H1 (cell line): ENCODE measurements around the gene TADA3. TPM values are rescaled to one million over a fixed set of nuclear protein-coding genes. Genes with fewer than 3 reads are reported as not detected.

Experiments
- CTCF ChIA-PET: fragments of 300-600 bp; sonication (Branson Sonifier 250); formaldehyde crosslinking; loops from one replicate; lab custom pipeline; 2021; ENCODE audit not compliant: partially characterized antibody; lab: Charles Lee
- POLR2A ChIA-PET: fragments of 300-600 bp; sonication (Branson Sonifier 250); formaldehyde crosslinking; loops from one replicate; lab custom pipeline; 2021; ENCODE audit warnings: inconsistent platforms; ENCODE audit not compliant: partially characterized antibody; lab: Charles Lee
- DNase-seq, 2 experiments: peaks; one replicate each; pipeline versions ENCODE4 v3.0.0 to v3.0.0-alpha.2; 2010 to 2022; ENCODE audit warnings: low spot score in 2 of 2, low read depth in 1 of 2, mixed read lengths in 1 of 2
- FAIRE-seq: peaks from 2 replicates; lab custom pipeline; 2011; peaks lifted over from hg19 to GRCh38; lab: Jason Lieb, UNC
- H2AFZ ChIP-seq: 2 replicates; pipeline ENCODE4 v1.8.1; 2012; ENCODE audit warnings: low read length, inconsistent platforms
- H2AK5ac ChIP-seq: 2 replicates; pipeline ENCODE4 v1.6.1; 2013; ENCODE audit warnings: low read depth, low read length
- H2BK120ac ChIP-seq: replicated peaks from 2 replicates; pipeline ENCODE3; 2013; ENCODE audit warnings: low read depth, low read length, inconsistent platforms
- H2BK12ac ChIP-seq: 2 replicates; pipeline ENCODE4 v1.6.1; 2013; ENCODE audit warnings: low read depth, low read length
- H2BK15ac ChIP-seq: 2 replicates; pipeline ENCODE4 v1.6.1; 2013; ENCODE audit warnings: low read length
- H2BK20ac ChIP-seq: 2 replicates; pipeline ENCODE4 v1.6.1; 2013; ENCODE audit warnings: low read length
- H2BK5ac ChIP-seq: 2 replicates; pipeline ENCODE4 v1.6.1; 2013; ENCODE audit warnings: low read depth, low read length
- H3K14ac ChIP-seq: 2 replicates; pipeline ENCODE4 v1.6.1; 2013; ENCODE audit warnings: inconsistent platforms; ENCODE audit not compliant: insufficient read length
- H3K18ac ChIP-seq: 2 replicates; pipeline ENCODE4 v1.6.1; 2013; ENCODE audit warnings: low read length; ENCODE audit errors: extremely low read depth
- H3K23ac ChIP-seq: 2 replicates; pipeline ENCODE4 v1.6.1; 2013; ENCODE audit warnings: inconsistent platforms; ENCODE audit not compliant: insufficient read length
- H3K23me2 ChIP-seq: 2 replicates; pipeline ENCODE4 v1.6.1; 2013; ENCODE audit warnings: low read depth, low read length
- H3K27ac ChIP-seq: 2 replicates; pipeline ENCODE4 v1.6.1; 2011; ENCODE audit warnings: low read depth, low read length, inconsistent platforms
- H3K27me3 ChIP-seq, 4 experiments: replicated peaks in 1 of 4; 1 replicate in 1 of 4; 2 replicates in 3 of 4; pipeline versions ENCODE4 v1.6.1 to v1.8.1; 2011 to 2013; ENCODE audit warnings: low read length in 3 of 4, mild to moderate bottlenecking in 3 of 4, inconsistent platforms in 2 of 4, mixed read lengths in 2 of 4, moderate library complexity in 1 of 4; ENCODE audit not compliant: control insufficient read depth in 3 of 4, insufficient read depth in 3 of 4; ENCODE audit errors: extremely low read depth in 1 of 4
- H3K36me3 ChIP-seq, 4 experiments: 2 replicates each; pipeline versions ENCODE4 v1.6.1 to v1.8.1; 2011 to 2013; ENCODE audit warnings: mild to moderate bottlenecking in 4 of 4, low read length in 3 of 4, moderate library complexity in 2 of 4, control low read depth in 1 of 4, inconsistent platforms in 1 of 4; ENCODE audit not compliant: insufficient read depth in 4 of 4, control insufficient read depth in 2 of 4
- H3K4ac ChIP-seq: replicated peaks from 2 replicates; pipeline ENCODE3; 2013; ENCODE audit warnings: low read length, low read depth, mixed read lengths, inconsistent platforms; ENCODE audit not compliant: insufficient read length
- H3K4me1 ChIP-seq, 4 experiments: replicated peaks in 1 of 4; 1 replicate in 1 of 4; 2 replicates in 3 of 4; pipeline versions ENCODE4 v1.6.1 to v1.8.1; 2011 to 2013; ENCODE audit warnings: low read length in 3 of 4, inconsistent platforms in 2 of 4, mixed read lengths in 1 of 4; ENCODE audit not compliant: insufficient read depth in 4 of 4, control insufficient read depth in 3 of 4
- H3K4me2 ChIP-seq, 2 experiments: 2 replicates each; pipeline versions ENCODE4 v1.6.1 to v1.8.1; 2011 to 2013; ENCODE audit warnings: low read depth in 2 of 2, low read length in 2 of 2, control low read depth in 1 of 2, inconsistent platforms in 1 of 2, mild to moderate bottlenecking in 1 of 2; ENCODE audit not compliant: insufficient read depth in 1 of 2
- H3K4me3 ChIP-seq, 4 experiments: fragments of 200-600, 300-600 bp in 1 of 4; sonication (generic), shearing (Covaris generic), sonication (Bioruptor Twin) in 1 of 4; 2 replicates each; pipeline versions ENCODE4 v1.5.1 to v1.8.1; 2011 to 2016; ENCODE audit warnings: low read length in 4 of 4, low read depth in 3 of 4, control low read depth in 2 of 4, inconsistent platforms in 2 of 4, mild to moderate bottlenecking in 2 of 4, mixed read lengths in 1 of 4, moderate library complexity in 1 of 4; ENCODE audit not compliant: insufficient read depth in 2 of 4; ENCODE audit errors: extremely low read depth in 1 of 4
- H3K56ac ChIP-seq: replicated peaks from 2 replicates; pipeline ENCODE3; 2013; ENCODE audit warnings: low read depth, mild to moderate bottlenecking, mixed read lengths, low read length, inconsistent platforms; ENCODE audit not compliant: insufficient read length
- H3K79me1 ChIP-seq: 2 replicates; pipeline ENCODE4 v1.6.1; 2013; ENCODE audit warnings: low read depth, low read length, control low read depth
- H3K79me2 ChIP-seq, 2 experiments: 2 replicates each; pipeline versions ENCODE4 v1.6.1 to v1.8.1; 2012 to 2013; ENCODE audit warnings: low read length in 2 of 2, mild to moderate bottlenecking in 2 of 2, inconsistent platforms in 1 of 2; ENCODE audit not compliant: insufficient read depth in 2 of 2, control insufficient read depth in 1 of 2
- H3K9ac ChIP-seq, 4 experiments: replicated peaks in 1 of 4; 1 replicate in 1 of 4; 2 replicates in 3 of 4; pipeline versions ENCODE4 v1.6.1 to v1.8.1; 2011 to 2013; ENCODE audit warnings: low read depth in 3 of 4, low read length in 3 of 4, control low read depth in 2 of 4, mild to moderate bottlenecking in 2 of 4, moderate library complexity in 2 of 4, inconsistent platforms in 1 of 4; ENCODE audit errors: extremely low read depth in 1 of 4
- H3K9me3 ChIP-seq, 2 experiments: 2 replicates each; pipeline versions ENCODE4 v1.6.1 to v1.8.1; 2012 to 2013; ENCODE audit warnings: mild to moderate bottlenecking in 2 of 2, moderate library complexity in 2 of 2, control low read depth in 1 of 2, inconsistent platforms in 1 of 2, low read depth in 1 of 2, low read length in 1 of 2, mixed read lengths in 1 of 2; ENCODE audit not compliant: insufficient read depth in 2 of 2
- H4K20me1 ChIP-seq, 2 experiments: replicated peaks in 1 of 2; 2 replicates each; pipeline versions ENCODE3 to v1.8.1; 2011 to 2013; ENCODE audit warnings: inconsistent platforms in 2 of 2, low read length in 2 of 2, mild to moderate bottlenecking in 1 of 2; ENCODE audit not compliant: insufficient read depth in 2 of 2, control insufficient read depth in 1 of 2
- H4K5ac ChIP-seq: 2 replicates; pipeline ENCODE4 v1.6.1; 2013; ENCODE audit warnings: low read length, low read depth, mixed read lengths, inconsistent platforms; ENCODE audit not compliant: insufficient read length
- H4K8ac ChIP-seq: 2 replicates; pipeline ENCODE4 v1.8.0; 2013; ENCODE audit warnings: mild to moderate bottlenecking, moderate library complexity, low read length, inconsistent platforms; ENCODE audit not compliant: insufficient read depth; ENCODE audit errors: extremely low read depth
- H4K91ac ChIP-seq: replicated peaks from 2 replicates; pipeline ENCODE3; 2013; ENCODE audit warnings: low read length, mixed read lengths, inconsistent platforms; ENCODE audit not compliant: insufficient read length
- ATF3 ChIP-seq: IDR thresholded peaks from 2 replicates; pipeline ENCODE4 v1.6.1; 2011; ENCODE audit warnings: low read depth, mild to moderate bottlenecking, low read length; ENCODE audit not compliant: insufficient read depth
- BRCA1 ChIP-seq: IDR thresholded peaks from 2 replicates; pipeline ENCODE4 v1.6.1; 2012; ENCODE audit warnings: low read depth, low read length, improper control_type of control experiment
- CBX8 ChIP-seq: fragments of 300-800, 300-1000 bp; sonication (generic); IDR thresholded peaks from 2 replicates; pipeline ENCODE4 v1.7.1; 2016; ENCODE audit warnings: low read depth, low read length, borderline replicate concordance
- JUND ChIP-seq: IDR thresholded peaks from 2 replicates; pipeline ENCODE4 v1.6.1; 2011; ENCODE audit warnings: mild to moderate bottlenecking, improper control_type of control experiment, low read length
- MAX ChIP-seq: IDR thresholded peaks from 2 replicates; pipeline ENCODE4 v1.6.1; 2012; ENCODE audit warnings: inconsistent platforms
- RAD21 ChIP-seq, 2 experiments: IDR thresholded peaks in 1 of 2; conservative IDR thresholded peaks in 1 of 2; 2 replicates each; pipeline ENCODE4 v1.6.1; 2011; ENCODE audit warnings: low read depth in 2 of 2, low read length in 2 of 2, improper control_type of control experiment in 1 of 2, inconsistent platforms in 1 of 2, mild to moderate bottlenecking in 1 of 2, moderate library complexity in 1 of 2
- RNF2 ChIP-seq: fragments of 200-900, 300-1000 bp; sonication (generic); IDR thresholded peaks from 2 replicates; pipeline ENCODE4 v1.7.1; 2016; ENCODE audit warnings: borderline replicate concordance, low read depth, mild to moderate bottlenecking, antibody characterized with exemption, low read length; ENCODE audit not compliant: poor library complexity, severe bottlenecking; ENCODE audit errors: missing control alignments
- SP4 ChIP-seq: IDR thresholded peaks from 2 replicates; pipeline ENCODE4 v1.6.1; 2012; ENCODE audit warnings: low read length, inconsistent platforms
- ZNF274 ChIP-seq: IDR thresholded peaks from 2 replicates; pipeline ENCODE4 v1.7.0; 2012; ENCODE audit warnings: low read length, borderline replicate concordance; ENCODE audit errors: extremely low read depth
- WGBS, 2 experiments: shearing (Covaris generic) in 1 of 2; methylation state at CpG; one replicate each; pipeline versions ENCODE4 v1.1.6 to v1.1.7; 2013 to 2015; ENCODE audit warnings: low lambda C conversion rate in 2 of 2, mixed read lengths in 2 of 2, inconsistent platforms in 1 of 2, low coverage in 1 of 2, missing lambda C conversion rate in 1 of 2; ENCODE audit not compliant: insufficient replicate concordance in 2 of 2, insufficient coverage in 1 of 2, insufficient read length in 1 of 2; ENCODE audit errors: extremely low coverage in 1 of 2, missing lambda C conversion rate in 1 of 2; 5-methylcytosine and 5-hydroxymethylcytosine counted together
- polyA plus RNA-seq, 7 experiments: library from polyadenylated mRNA; depleted of rRNA in 3 of 7; stranded (reverse) in 5 of 7; unstranded in 2 of 7; fragments of >200 nt in 5 of 7; fragments of 200-250 nt in 2 of 7; gene quantifications; 1 replicate in 5 of 7; 2 replicates in 1 of 7; 4 replicates in 1 of 7; pipeline versions ENCODE4 v1.2.1 to v1.2.3, GENCODE V29; 2011 to 2013; ENCODE audit warnings: missing spikeins in 2 of 7, mixed read lengths in 2 of 7
- total RNA-seq: library from RNA; stranded (reverse); fragmentation: NEBNext Ultra II Directional; extraction: Animal tissue kit (Norgen Biotek cat#: 25700); gene quantifications from 2 replicates; pipeline ENCODE4 v1.2.1, GENCODE V29; 2021

TADA3 gene
- total and polyA plus RNA-seq, 2 of the 8 experiments (the other 6 are each of a cell fraction or from before 2014, with no cell fraction given): 43.4 to 50.3 TPM

DNA sequence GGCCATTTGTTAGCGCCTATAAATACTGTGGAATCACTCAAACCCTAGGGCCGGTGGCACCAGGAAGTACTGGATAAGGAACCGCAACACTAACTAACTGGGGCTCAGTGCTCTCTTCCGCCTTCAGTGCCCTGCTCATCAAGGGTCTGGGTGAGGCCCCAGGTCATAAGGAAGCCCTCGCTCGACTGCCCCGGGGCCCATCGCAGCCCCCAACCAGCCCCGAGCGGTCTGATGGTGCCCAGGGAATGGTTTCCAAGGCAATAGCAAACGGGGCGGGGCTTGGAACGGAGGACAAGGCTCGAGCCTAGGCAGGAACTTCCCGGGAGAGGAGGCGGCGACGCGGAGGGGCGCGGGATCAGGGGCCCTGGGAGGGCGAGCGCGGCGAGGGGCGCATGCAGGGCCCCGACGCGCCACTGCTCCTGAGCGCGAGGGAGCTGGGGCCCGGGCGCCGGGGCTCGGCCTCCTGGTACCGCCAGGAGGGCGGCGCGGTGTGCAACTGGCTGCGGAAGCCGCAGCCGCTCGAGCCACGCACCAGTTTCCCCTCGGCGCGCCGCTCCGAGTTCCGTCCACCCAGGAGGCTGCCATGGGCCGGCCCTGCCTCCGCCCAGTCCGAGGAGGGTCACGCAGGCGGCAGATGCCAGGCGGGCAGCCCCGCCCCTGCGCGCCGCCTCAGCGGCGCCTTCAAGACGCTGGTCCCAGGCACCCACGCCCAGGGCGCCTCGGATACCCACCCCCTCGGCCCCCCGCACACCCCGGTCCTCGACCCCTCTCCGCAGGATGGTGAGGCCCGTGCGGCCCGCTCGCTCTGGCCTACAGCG lies 17.6 kb upstream of the TADA3 start, which contains the start of gene TTLL3:
Gene TTLL3 (plus strand): TSS at position 648 of the 818 bp plus-strand sequence. CDS start 400 bp downstream, outside the sequence.
- Histone ChIP-seq H2BK12ac (no peak within 1 kb of the TSS), H4K8ac (peak within 1 kb of the TSS; percentile 37; the same call in 1 of the 2 replicates), H2BK20ac (no peak within 1 kb of the TSS), H3K9ac (peak within 1 kb of the TSS; percentile 23 to 75 (median 58); a peak in 6 of 7 replicates), H3K79me1 (no peaks in the 10 kb centered on the region), H3K4ac (no peak within 1 kb of the TSS), H3K27me3 (peaks cover 0 to 11% (median 9%) of the 10 kb centered on the region in 4 experiments; a peak in 5 of 7 replicates), H2BK15ac (no peak within 1 kb of the TSS), H3K36me3 (peaks cover 10 to 17% (median 13%) of the 10 kb centered on the region in 4 experiments; a peak in 7 of 8 replicates), H3K27ac (peak within 1 kb of the TSS; percentile 3; the same call in 1 of the 2 replicates), H2AFZ (no peak within 1 kb of the TSS), H3K79me2 (no peaks in the 10 kb centered on the region), H2BK120ac (no peak within 1 kb of the TSS), H3K4me2 (peak within 1 kb of the TSS; percentile 56 to 84), H3K23ac (no peak within 1 kb of the TSS), H3K14ac (no peak within 1 kb of the TSS), H4K20me1 (peaks cover 3 to 6% of the 10 kb centered on the region in 2 experiments), H3K56ac (no peak within 1 kb of the TSS), H4K5ac (no peak within 1 kb of the TSS), H3K4me1 (peaks cover 0 to 9% (median 2%) of the 10 kb centered on the region in 4 experiments; a peak in 3 of 7 replicates), H3K18ac (peak within 1 kb of the TSS; percentile 1; the same call in 1 of the 2 replicates), H2AK5ac (no peak within 1 kb of the TSS), H3K9me3 (no peaks in the 10 kb centered on the region), H3K23me2 (peaks cover 2% of the 10 kb centered on the region; the same call in 1 of the 2 replicates), H4K91ac (no peak within 1 kb of the TSS), H2BK5ac (no peak within 1 kb of the TSS), H3K4me3 (peak within 1 kb of the TSS; percentile 50 to 72 (median 58))
- FAIRE-seq (no peak), DNase-seq (peak in 1 of 2 experiments; percentile 88)
- ChIA-PET POLR2A (interaction anchor here (0.9 to 7.8 kb wide), 13 partner anchors 10 to 137 kb away, joined by 3 to 71 read pairs (median 4); partner anchors contain the start of genes ARPC4, CAMK1, RPUSD3 and TADA3), CTCF (interaction anchor here (1.0 to 4.9 kb wide), 6 partner anchors 9 to 173 kb away, joined by 3 to 30 read pairs (median 8); no protein-coding TSS in a partner anchor)
- 6% methylated on average over 36 of the region's 76 CpGs; no CpG with 5 or more reads in 1 of the 2 experiments for WGBS, 2 experiments
- no peak for TF ChIP-seq CBX8
- no peak for TF ChIP-seq ZNF274
- no peak for TF ChIP-seq BRCA1
- TF ChIP-seq SP4: no peak
- no peak for TF ChIP-seq RAD21 (IDR thresholded peaks at IDR 0.05 in 1 of 2, conservative IDR thresholded peaks at IDR 0.05 in 1 of 2; ENCODE audit: low read depth in 2 of 2, low read length in 2 of 2)
- TF ChIP-seq MAX: no peak
- TF ChIP-seq RNF2: no peak
- no peak for TF ChIP-seq JUND
- TF ChIP-seq ATF3: no peak
